GM19043 (cell line): Measurements from ENCODE around the gene MVB12B.

Experiments used
- ATAC-seq: cut with Tn5 transposase; IDR thresholded peaks from one replicate; pipeline ENCODE4 v1.9.1; 2021; ENCODE audit warnings: low read depth; ENCODE audit not compliant: unreplicated experiment

MVB12B gene

DNA sequence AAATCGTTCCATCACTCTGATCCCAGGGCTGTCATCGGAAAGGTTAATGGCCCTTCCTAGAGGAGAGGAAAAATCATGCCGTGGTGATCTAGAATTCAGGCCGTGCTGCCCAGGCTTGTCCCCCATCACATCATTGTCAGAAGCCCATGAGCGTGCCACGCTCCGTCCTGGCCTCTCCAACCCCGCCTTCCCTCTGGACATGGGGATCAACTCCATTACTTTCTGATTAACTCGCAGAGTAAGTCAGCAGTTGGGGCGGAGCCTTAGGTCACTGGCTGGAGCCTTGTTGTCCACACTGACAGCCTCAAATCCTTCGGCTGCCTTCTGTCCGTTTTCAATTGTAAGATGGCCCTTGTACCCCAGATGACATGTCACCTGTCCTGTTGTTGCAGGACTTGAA, 75.0 kb downstream of the MVB12B start:
- no peak for ATAC-seq

GRCh38 chr9:126403397-126403796, 76.8 kb downstream of the MVB12B start:
- ATAC-seq: no peak

DNA sequence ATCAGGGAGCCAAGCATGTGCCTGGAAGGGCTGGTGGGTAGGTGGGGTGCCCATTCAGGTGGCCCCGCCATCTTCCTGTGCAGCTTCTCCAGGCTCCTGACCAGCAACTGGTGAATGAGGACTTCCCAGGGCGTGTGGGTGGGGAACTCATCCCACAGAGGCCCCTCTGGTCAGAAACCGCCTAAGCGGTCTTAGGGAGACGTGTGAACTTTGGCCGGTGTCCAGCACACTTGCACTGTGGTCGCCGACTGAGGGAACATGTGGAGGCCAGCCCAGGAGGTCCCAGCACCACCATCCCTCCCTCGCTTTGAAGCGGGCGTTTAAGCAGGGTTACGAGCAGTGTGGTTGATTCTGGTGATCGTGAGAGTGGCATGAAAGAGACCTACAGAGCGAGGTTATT, 77.8 kb downstream of the MVB12B start:
- no peak for ATAC-seq

DNA sequence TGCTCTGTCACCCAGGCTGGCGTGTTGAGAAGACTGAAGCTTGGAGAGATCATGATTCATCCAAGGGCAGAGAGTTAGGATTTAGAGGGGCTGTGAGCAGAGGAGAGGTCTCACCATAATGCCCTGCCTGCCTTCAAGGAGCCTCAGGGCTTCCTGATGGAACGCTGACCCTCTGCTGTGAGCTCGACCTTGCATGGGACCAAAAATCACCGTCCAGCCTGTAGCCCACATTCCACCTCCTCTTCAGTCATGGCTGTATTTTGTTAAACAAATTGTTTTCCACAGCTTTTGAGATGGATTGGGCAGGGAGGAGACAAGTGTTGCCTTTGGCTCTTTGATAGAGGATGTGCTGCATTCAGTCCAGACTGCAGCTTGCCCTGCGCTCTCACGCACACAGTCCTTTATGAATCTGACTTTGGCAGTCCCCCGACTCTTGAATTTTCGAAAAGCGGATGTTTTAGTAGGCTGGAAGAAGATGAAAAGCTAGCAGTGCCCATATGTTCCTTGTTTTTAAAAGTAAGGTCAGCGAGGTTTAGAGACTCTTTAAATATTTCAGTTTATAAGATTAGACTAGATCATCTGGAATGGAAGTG, 79.5 kb downstream of the MVB12B start:
- ATAC-seq: no peak

DNA sequence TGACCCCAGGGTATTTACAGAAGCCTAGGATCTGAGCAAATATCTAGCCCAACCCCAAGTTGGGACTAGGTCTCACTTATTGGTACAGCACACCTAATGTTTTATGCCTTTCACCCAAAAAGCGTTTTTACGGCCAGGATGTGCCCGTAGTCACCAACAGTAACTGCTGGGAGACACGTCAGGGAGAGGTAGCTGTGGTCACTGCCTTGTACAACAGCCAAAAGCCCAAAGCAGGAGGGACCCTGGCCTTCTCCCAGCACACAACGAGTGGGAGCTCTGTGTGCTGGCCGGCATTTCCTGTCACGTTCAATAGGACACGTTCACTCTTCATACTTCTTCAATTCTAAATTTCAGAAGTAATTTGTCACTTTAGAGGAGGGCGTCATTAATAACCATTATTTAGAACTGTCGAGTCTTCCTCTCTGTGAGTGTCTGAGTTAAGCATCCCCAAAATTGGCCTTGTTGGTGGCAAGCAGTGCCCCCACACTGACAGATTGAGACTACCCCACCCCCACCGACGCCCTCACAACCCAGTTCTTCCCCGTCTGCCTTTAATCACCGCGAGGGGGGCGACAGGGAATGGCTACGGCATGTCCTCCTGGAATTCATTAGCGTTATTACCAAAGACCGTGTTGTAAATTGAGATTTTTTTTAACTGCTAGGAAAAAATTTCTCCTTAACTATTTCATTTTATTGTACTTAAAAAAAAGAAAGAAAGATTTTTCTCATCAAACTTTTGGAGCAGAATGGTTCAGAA, 80.7 kb downstream of the MVB12B start:
- no peak for ATAC-seq

DNA sequence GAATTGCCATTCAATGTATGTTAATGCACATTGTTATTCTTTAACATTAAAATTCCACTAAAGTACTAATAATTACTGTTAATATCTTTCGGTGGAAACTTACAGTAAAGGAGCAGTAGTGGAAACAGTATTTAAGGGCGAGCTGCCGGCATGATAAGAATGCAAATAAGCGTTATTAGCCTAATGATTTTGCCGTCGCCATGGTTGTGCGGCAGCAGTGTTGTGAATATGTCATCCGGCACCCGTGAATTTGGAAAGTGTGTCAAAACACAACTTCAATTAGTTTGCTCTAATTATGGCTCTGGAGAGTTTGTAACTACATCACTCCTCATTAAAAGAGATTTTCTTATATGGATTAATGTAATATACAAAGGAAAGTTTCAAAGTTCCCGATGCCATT, 81.4 kb downstream of the MVB12B start:
- no peak for ATAC-seq

GRCh38 chr9:126410229-126410628, 83.6 kb downstream of the MVB12B start:
- no peak for ATAC-seq

DNA sequence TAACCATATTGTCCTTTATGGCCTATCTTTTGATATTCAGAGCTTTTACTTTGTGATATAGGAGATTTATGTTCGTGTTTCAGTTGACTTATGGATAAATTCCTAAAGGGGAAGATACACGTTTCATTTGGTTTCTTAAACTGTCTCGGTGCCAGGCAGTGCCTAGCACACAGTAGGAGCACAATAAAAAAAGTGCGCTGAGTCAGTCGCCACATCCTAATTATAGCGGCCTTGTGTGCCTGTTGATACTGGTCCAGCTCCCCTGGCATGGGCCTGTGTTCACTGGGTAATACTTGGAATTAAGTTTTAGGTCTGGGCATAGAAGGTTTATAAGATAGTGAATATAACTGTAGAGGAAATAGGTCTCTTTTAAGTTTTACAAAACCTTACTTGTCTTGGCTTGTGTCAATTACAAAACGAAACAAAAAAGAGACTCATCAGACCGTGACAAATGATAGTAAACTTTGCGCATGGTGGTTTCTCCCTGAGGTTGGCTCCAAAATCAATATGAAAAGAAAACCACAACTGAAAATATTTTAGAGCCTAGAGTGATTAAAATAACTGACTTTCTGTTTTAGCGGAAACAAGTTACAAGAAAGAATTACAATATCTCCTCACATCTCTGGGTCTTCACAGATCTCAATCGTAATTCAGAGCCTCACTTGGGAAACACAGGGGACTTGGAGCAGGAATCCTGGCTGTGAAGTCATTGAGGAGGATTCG, 84.8 kb downstream of the MVB12B start:
- peak; percentile 57 for ATAC-seq

DNA sequence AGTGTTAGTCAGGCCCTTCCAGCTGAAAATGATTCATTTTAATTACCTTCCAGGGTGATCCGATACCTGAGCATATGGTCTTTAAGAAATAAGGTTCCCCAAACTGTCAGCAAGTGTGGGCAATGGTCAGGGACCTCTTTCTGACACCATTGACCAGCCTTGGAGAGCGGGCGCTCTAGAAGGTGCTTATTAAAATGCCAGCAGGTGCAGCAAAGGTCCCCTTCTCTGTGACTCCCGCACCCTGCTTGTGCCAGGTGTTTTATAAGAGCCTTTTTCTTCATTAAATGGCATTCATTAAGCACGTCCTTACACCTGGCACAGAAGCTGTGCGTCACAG, 85.3 kb downstream of the MVB12B start:
- ATAC-seq: no peak

DNA sequence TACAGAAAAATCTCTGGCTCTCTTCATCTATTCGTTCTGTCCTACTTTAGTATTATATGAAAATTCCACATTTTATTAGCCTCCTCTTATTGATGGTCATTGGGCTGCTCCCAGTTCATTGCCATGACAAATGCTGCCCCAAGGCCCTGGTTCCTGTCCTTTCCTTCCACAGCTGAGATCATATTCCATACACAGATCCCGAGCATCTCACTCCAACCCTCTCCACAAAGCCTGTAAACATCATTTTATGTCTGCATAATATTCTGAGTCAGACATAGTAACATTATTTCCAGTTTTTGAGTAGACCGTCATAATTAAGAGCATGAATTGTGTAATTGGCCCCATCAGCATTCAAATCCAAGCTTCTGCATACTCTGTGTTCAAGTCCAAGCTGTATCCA, 86.3 kb downstream of the MVB12B start:
- no peak for ATAC-seq

DNA sequence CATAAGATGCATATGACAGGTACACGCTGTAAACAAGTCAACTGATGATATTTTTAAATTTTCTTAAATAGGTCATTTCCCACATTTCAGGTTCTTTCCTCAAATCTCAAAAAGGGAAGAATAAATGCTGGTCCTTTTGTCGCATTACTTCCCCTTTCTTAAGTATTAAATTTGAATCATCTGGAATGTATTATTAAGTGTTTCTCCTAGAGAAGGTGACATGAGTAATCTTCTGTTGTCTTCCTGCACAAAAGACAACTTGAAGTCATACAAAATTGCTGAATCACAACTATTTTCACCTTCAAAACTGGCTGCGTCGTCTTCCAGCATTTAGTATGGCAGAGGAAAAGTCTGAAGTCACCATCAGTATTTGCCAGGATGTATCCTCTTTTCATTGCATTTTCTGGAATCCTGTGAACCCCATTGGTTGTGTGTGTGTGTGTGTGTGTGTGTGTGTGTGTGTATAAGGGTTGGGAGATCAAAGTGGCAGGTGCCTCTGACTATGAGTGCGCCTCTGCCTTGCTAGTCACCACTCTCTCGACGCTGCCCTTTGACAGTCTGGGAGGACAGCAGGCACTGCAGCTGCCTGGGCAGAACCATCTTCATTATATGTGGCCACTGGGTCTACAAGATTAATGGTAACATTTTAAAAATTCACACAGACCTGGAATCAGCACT, 86.9 kb downstream of the MVB12B start:
- ATAC-seq: no peak

GRCh38 chr9:126415741-126416370, 89.2 kb downstream of the MVB12B start:
- ATAC-seq: no peak

DNA sequence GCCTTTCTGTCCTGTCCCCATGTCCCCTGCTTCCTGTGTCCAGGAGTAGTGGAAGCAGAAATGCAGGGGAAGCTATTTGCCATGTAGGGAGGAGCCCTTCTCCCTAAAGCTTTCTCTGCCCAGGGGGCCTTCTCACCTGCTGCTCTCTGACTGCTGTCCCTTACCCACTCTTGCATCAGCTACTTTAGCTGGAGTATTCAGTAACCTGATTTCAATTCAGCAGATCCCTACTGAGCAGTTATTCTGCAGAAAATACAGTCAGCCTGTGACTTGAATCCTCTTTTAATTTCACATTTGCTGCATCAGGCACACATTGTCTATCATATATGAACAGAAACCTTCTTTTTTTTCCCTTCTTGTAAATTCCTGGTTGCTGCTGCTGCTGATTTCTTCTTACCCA, 90.4 kb downstream of the MVB12B start:
- no peak for ATAC-seq

- no peak for ATAC-seq
These were observed 91.1 kb downstream of the MVB12B start for GRCh38 chr9:126417684-126418083.

DNA sequence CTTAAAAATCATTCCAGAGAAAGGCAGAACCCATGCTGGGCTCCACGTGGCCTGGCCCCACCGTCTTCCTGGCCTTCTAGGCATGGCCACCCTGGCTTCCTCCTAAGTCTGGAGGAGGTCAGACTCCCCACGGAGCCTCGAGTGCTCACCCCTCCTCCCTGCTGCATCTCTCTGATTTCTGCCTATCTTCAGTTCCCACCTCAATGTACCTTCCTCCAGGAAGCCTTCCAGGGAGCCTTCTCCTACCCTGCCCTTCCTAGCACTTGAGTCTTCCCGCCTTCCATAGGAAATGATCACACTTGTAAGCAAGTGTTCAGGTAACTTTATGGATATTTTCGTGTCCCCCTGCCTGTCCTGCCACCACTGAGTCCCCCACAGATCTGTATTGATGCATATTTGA, 92.0 kb downstream of the MVB12B start:
- no peak for ATAC-seq

GRCh38 chr9:126419475-126419874, 92.8 kb downstream of the MVB12B start:
- no peak for ATAC-seq

- ATAC-seq: no peak
These were observed 93.5 kb downstream of the MVB12B start for GRCh38 chr9:126420135-126420534.

DNA sequence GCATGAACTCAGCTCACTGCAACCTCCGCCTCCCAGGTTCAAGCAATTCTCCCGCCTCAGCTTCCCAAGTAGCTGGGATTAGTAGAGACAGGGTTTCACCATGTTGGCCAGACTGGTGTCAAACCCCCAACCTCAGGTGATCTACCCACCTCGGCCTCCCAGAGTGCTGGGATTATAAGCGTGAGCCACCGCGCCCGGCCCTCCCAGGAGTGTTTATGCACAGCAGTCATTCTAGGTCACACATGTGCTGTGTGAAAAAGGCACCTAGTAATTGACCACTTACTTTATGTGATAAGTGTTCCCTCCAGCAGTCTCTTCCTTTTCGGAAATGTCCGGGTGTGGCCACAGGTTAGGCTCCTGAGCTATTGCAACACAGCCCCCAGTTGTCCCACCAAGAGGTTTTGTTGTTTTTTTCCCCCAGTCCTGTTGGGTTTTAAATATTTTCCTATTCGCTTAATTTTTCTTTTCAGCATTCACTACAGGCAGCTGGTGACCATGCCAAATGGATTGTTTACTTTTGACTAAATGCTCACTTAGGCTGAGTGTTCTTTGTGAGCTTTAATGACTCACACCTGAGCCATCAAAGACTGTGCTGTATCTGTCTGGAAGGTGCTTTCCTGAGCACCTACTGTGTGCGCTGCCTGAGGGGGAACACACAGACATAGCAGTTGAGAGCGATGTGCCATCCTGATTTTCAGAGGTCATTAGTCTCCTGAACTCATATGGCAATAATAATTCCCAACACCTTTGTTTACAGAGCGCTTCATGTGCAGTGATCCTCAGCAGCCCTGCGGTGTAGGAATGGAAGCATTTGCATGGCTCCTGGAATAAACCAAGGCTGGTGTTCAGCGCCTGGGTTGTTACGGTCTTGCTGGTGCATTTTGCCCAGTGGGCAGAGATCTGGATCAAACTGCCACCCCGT, 94.3 kb downstream of the MVB12B start:
- no peak for ATAC-seq

DNA sequence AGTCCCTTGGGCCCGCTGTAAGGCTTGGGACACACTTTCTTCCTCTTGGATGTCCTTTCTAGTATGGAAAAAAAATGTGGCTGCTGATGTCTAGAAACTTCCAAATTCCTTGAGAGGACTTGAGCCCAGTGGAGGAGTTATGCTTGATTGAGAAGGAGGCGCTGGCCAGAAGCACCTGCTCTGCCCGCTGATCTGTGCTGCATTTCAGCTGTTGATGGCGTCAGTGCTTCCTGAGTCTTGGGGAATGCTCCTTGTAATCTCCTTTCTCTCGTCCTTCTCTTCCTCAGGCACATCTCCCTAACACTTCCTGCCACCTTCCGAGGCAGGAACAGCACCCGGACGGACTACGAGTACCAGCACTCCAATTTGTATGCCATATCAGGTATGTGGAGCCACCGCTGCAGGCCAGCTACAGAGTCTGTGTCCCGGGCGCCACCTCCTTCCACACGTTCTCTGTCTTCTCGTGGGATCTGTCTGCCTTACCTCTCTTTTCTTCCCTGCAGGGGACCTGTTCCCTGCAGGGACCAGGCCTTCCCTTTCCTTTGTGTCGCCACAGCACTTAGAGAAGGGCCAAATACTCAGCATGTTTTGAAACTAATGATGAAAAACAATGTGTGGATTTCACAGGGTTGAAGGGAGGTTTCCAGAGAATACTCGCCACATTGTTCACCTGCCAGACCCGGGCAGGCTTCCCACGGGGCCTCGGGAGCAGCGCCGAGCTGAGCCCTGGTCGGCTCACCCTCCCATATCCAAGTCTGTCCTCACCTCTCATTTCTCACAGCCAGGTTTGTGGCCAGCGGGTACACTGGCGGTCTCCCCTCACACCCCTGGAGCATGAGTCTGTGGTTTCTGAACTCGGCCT, 95.2 kb downstream of the MVB12B start:
- no peak for ATAC-seq
